Measurements from ENCODE around the gene ATP5PD.

ATP5PD gene

DNA sequence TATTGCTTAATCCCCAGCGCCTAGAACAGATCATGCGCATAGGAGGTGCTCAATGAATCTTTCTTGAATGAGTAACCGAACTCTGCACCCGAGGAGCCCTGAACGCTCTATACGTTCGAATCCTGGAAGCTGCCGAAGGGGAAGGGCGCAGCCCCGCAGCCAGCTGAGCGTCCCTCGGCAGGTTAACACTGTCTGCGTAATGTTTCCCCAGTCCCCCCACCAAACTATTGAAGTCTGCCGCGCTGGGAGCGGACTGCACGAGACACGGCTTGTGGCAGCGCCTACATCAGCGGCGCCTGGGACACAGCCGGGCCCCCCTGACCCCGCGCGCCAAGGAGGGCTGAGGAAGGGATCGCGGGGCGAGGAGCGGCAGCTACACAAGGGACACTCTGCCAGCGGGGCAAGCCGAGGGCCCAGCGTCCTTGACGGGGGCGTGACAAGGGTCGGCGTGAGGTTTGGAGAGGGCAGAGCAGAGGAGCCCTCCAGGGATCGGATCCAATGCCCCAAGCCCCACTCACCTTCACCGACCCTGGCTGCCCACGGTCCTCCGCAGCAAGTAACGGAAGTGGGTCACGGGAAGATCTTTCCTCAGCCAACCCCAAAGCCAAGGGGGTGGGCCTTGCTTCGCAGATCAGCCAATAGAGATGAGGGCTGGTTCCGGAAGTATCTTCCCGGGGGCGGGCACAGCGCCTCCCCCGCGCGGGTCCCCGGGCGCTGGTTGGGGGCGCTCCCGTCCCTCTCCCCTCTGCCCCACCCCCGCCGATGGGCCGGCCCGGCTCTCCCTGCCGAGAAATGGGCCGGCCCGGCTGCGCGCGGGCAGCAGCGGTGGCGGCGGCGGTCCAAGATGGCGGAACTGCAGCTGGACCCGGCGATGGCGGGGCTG is at the start of gene ATP5PD, which contains the start of gene KCTD2:
TSS of gene ATP5PD (minus strand) at position 563 of the 883 bp plus-strand sequence. CDS start 4,319 bp downstream, outside the sequence.
TSS of gene KCTD2 (plus strand) at position 819 of the 883 bp plus-strand sequence. CDS start at position 845, 26 bp downstream.
- Histone ChIP-seq H3K36me3 (replicated peaks) (peaks cover 21% of the 10 kb centered on the region), H3K27me3 (ENCODE audit: low read depth) (no peaks in the 10 kb centered on the region), H3K4me3 (peak within 1 kb of the TSS; percentile 99), H3K9me3 (no peaks in the 10 kb centered on the region), H3K4me1 (peaks cover 21% of the 10 kb centered on the region)
- peak; percentile 92 to 97 for DNase-seq (ENCODE audit: low spot score in 2 of 2)
- in situ Hi-C loops (cut with MboI; ENCODE audit: low sequenced_read_pairs): no loop called here

DNA sequence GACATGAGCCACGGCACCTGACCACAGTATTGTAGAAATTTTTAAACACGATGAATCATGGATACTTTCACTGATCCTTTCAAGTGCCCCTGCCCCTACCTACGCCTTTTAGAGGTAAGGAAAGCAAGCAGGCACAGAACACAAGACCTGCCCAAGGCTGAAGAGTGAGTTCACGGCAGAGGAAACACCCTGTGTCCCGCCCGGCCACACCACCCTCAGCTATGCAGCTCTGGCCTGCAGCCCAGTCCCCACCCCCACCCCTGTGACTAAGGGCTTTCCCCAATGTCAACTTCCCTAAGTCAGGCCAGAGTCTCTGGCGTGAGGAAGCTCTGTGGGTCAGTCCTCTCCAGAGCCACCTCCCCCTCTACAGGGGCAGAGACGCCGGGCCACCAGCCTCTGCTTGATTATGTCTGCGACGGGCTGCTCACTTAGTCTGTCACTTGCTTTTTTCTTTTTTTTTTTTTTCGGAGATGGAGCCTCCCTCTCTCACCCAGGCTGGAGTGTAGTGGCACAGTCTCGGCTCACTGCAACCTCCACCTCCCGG is 49.4 kb upstream of the ATP5PD start:
- DNase-seq (ENCODE audit: low spot score in 2 of 2): peak; percentile 22 to 68
- H3K36me3 ChIP-seq (replicated peaks): peaks cover 2% of the 10 kb centered on the region; the same call in 1 of the 2 replicates
- no peak overlapping the region for H3K4me3 ChIP-seq
- no peaks in the 10 kb centered on the region for H3K9me3 ChIP-seq
- H3K27me3 ChIP-seq (ENCODE audit: low read depth): no peaks in the 10 kb centered on the region
- in situ Hi-C loops (cut with MboI; ENCODE audit: low sequenced_read_pairs): no loop called here
- peaks cover 24% of the 10 kb centered on the region for H3K4me1 ChIP-seq

DNA sequence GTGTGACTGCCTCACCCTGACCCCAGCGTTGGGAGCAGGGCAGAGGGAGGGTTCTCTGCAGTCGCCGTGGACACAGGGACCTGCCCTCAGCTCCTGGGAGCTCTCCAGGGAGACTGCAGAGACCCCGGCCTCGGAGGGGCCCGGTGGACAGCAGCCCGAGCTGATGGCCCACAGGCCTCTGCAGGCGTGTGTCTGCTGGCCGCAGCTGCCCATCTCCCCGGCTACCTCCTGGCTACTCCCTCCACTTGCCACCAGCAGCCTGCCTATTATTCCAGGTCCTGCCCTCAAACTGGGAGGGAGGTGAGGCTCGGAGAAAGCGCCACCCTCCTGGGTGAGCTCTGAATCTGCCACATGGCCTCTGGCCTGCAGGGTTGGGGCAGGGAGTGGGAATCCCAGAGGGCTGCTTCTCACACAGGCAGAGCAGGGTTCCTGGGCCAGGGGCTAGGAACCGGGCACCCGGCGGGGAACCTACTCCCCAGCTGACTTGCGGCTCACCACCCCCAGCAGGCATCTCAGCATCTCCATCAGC is 48.2 kb upstream of the ATP5PD start:
- H3K4me3 ChIP-seq: no peak overlapping the region
- in situ Hi-C loops (cut with MboI; ENCODE audit: low sequenced_read_pairs): no loop called here
- no peaks in the 10 kb centered on the region for H3K27me3 ChIP-seq (ENCODE audit: low read depth)
- H3K36me3 ChIP-seq (replicated peaks): no peaks in the 10 kb centered on the region; the same call in 1 of the 2 replicates
- H3K9me3 ChIP-seq: no peaks in the 10 kb centered on the region
- H3K4me1 ChIP-seq: peaks cover 26% of the 10 kb centered on the region
- no peak for DNase-seq (ENCODE audit: low spot score in 2 of 2)

DNA sequence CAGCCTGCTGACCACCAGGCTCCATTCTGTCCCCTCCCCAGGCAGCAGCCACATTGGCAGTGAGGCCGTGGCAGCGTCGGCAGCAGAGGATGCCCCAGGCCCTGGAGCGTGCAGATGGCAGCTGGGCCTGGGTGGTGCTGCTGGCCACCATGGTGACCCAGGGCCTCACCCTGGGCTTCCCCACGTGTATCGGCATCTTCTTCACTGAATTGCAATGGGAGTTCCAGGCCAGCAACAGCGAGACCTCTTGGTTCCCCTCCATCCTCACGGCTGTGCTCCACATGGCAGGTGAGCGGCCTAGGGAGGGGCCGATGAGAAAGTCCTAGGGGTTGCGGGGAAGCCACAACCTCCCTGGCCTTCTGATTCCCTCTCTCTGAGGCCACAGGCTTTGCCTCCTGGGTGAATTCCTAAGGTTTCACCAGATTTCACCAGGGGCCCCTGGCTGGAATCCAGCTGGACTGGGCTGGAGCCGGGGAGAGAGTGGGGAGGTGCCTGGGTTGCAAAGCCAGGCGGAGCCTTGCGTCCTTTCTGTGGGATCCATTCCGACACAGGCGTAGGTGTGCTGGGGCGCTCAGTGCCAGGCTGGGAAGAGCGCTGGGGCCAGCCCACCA is 46.9 kb upstream of the ATP5PD start:
- peaks cover 30% of the 10 kb centered on the region for H3K4me1 ChIP-seq
- no peak overlapping the region for H3K4me3 ChIP-seq
- no peaks in the 10 kb centered on the region for H3K9me3 ChIP-seq
- H3K36me3 ChIP-seq (replicated peaks): no peaks in the 10 kb centered on the region
- no peak for DNase-seq (ENCODE audit: low spot score in 2 of 2)
- H3K27me3 ChIP-seq (ENCODE audit: low read depth): no peaks in the 10 kb centered on the region
- in situ Hi-C loops (cut with MboI; ENCODE audit: low sequenced_read_pairs): no loop called here

DNA sequence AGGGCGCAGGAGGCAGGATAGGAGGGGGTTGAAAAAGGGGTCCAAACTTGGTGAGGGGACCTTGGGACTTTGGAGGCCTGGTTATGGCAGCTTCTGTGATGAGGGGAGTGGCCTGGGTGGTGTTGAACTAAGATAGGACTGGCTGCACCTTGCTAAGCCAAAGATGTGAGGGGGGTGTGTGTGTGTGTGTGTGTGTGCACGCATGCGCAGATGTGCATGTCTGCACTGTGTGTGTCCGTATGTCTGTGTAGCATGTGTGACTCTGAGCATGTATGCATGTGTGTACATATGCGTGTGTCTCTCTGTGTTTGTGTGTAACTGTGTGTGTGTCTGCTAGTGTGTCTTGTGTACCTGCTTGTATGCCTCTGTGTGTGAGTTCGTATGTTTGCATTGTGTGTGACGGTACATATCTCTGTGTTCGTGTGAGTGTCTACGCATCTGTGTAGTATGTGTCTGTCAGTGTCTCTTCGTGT is 45.1 kb upstream of the ATP5PD start:
- in situ Hi-C loops (cut with MboI; ENCODE audit: low sequenced_read_pairs): no loop called here
- 0 out of 2 replicates have a peak, but pooled peaks cover 2% of the 10 kb centered on the region for H3K36me3 ChIP-seq (replicated peaks)
- H3K4me1 ChIP-seq: peaks cover 43% of the 10 kb centered on the region
- H3K27me3 ChIP-seq (ENCODE audit: low read depth): no peaks in the 10 kb centered on the region
- no peaks in the 10 kb centered on the region for H3K9me3 ChIP-seq
- no peak for DNase-seq (ENCODE audit: low spot score in 2 of 2)
- no peak overlapping the region for H3K4me3 ChIP-seq

DNA sequence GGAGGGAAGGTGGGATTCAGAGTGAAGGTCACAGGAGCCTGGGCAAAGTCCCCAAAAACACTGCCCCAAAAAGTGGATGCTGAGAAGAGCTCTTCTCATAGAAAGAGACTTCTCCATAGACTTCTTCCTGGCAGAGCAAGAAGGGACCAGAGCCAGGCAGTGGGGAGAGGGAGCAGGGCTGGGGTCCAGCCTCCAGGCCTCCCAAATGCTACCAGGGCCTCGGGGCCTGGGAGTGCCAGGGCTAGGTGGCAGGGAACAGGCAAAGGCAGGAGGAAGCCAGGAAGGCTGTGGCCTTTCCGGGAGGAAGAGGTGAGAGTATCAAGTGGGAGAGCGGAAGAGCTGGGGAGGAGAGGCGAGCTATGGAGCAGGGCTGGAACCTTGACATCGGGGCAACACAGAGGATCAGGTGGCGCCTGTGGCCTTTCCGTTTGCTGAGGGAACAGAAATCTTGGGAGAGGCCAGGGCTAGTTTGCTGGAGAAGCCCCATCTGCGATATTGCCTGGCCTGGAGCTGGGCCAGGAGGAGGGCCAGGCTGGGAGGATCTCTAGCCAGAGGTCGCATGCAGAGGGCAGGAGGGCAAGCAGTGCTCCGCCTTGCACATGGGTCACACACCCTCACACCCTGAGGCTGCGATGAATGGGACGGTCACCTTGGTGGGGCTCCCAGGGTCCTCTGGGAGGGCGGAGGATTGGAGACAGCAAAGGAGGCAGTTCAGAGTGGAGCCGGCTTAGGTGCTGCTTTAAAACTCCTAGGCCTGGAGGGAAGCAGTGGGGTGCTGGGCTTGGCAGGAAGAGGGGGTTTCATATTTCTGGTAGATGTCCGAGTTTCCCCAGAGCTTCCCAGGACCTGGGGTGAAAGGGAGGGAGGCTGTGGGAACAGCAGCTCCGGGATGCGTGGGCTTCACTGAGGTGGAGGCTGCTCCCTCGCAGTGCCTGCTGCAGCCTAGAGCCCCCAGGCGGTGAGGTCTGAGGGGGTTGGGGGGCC is 44.4 kb upstream of the ATP5PD start:
- Histone ChIP-seq H3K27me3 (ENCODE audit: low read depth) (no peaks in the 10 kb centered on the region), H3K36me3 (replicated peaks) (0 out of 2 replicates have a peak, but pooled peaks cover 2% of the 10 kb centered on the region), H3K4me3 (0 out of 2 replicates have a peak overlapping the region, but pooled peaks have one; percentile 2), H3K4me1 (peaks cover 41% of the 10 kb centered on the region), H3K9me3 (no peaks in the 10 kb centered on the region)
- in situ Hi-C loops (cut with MboI; ENCODE audit: low sequenced_read_pairs): no loop called here
- no peak for DNase-seq (ENCODE audit: low spot score in 2 of 2)

DNA sequence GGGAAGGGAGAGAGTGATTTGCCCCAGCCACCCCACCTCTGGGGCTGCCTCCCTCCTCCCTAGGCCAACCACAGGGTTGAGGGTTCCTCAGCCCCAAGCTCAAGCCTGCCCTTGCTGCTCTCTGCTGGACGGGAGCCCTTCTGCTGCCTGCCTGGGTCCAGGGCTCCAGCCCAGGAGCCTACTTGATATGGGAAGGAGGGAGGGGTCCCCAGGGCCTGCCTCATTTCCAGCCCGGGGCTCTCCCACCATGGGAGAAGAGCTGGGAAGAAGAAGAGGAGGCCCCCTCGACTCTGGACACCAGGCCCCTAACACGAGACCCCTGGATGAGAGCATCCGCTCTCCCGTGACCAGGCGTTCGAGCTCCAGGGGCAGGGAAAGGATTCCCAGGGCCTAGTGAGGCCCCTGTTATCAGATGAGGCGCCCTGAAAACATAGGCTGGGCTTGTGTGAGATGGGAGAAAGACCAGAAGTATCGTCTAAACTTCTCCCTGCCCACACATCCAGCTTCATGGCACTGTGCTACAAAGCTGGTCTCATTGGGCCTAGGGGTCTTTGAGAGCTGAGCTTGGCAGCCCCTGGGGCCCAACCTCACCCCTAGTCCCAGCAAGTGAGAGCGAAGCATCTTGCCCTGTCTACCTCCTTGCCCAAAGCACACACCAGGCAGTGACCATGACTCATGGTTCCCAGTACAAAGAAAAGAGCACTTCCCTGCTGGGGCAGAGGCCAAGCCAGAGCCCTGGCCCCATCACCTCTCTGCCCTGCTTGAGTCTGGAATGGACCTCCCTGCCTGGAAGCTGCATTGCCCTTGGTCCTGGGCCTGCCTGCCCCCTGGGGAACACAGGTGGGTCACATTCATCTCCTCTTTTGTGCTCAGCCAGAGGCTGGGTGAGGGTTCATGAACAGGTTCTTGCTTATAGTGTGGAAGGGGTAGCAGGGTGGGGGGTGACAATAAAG is 42.0 kb upstream of the ATP5PD start:
- H3K9me3 ChIP-seq: no peaks in the 10 kb centered on the region
- no peak for DNase-seq (ENCODE audit: low spot score in 2 of 2)
- no peaks in the 10 kb centered on the region for H3K27me3 ChIP-seq (ENCODE audit: low read depth)
- peak overlapping the region; percentile 62 for H3K4me3 ChIP-seq
- in situ Hi-C loops (cut with MboI; ENCODE audit: low sequenced_read_pairs): no loop called here
- 0 out of 2 replicates have a peak, but pooled peaks cover 2% of the 10 kb centered on the region for H3K36me3 ChIP-seq (replicated peaks)
- H3K4me1 ChIP-seq: peaks cover 37% of the 10 kb centered on the region

DNA sequence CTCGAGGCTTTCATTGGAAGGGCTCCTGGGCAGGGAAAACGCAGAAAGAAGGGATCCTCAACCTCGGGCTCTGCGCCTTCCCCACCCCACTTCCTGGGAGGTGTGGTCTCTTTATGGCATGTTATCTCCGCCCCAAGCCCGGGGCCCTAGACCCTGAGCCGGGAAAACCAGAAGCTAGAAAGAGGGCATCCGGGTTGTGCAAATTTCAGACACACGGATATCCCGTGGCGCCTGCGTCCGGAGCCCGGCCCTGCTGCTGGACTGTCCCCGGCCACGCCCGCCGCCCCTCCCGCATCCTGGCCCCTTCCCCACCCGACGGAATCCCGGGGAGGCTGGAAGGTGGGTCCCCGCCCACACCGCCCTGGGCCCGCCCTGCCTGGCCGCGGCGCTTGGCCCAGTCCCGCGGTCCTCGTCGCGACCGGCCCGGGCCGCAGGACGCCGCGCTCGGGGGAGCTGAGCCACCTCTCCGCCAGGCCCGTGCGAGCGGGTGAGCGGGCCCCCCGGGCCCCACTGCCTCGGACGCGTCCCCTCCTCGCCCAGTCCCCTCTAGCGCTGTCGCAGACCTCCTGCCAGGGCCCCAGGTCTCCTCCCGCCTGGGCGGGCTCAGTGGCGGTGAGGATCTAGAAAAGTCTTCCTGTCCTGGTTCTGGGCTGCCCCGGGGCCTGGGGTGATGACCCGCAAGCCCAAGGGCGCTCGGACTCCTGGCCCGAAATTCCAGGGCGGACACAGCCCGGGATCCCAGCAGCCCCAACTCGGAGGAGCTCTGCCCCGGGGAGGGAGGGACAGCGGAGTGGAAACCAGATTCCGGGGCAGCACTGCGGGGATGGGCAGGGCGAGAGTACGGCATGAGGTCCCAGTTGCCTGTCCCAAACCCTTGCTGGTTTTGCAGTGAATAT is 41.0 kb upstream of the ATP5PD start, which contains the start of gene SLC16A5:
TSS of gene SLC16A5 (plus strand) at position 397 of the 896 bp plus-strand sequence. CDS start 5,683 bp downstream, outside the sequence.
- H3K4me3 ChIP-seq: peak within 1 kb of the TSS; percentile 62
- in situ Hi-C loops (cut with MboI; ENCODE audit: low sequenced_read_pairs): no loop called here
- peaks cover 32% of the 10 kb centered on the region for H3K4me1 ChIP-seq
- H3K36me3 ChIP-seq (replicated peaks): 0 out of 2 replicates have a peak, but pooled peaks cover 2% of the 10 kb centered on the region
- no peaks in the 10 kb centered on the region for H3K27me3 ChIP-seq (ENCODE audit: low read depth)
- no peaks in the 10 kb centered on the region for H3K9me3 ChIP-seq
- peak; percentile 84 to 95 for DNase-seq (ENCODE audit: low spot score in 2 of 2)

DNA sequence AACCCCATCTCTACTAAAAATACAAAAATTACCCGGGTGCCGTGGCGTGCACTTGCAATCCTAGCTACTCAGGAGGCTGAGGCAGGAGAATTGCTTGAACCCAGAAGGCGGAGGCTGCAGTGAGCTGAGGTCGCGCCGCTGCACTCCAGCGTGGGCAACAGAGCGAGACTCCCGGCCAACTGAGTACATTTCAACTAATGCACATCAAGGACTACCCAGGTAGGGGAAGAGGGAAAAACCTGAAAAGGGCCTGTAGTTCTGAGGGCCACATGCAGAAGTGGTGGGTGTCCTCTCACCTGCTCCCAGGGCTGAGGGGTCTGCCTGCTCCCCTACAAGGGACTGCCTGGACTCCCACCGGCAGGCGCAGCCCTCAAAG is 40.4 kb upstream of the ATP5PD start:
- Histone ChIP-seq H3K36me3 (replicated peaks) (0 out of 2 replicates have a peak, but pooled peaks cover 2% of the 10 kb centered on the region), H3K9me3 (no peaks in the 10 kb centered on the region), H3K27me3 (ENCODE audit: low read depth) (no peaks in the 10 kb centered on the region), H3K4me1 (peaks cover 27% of the 10 kb centered on the region), H3K4me3 (peak overlapping the region; percentile 62)
- in situ Hi-C loops (cut with MboI; ENCODE audit: low sequenced_read_pairs): no loop called here
- no peak for DNase-seq (ENCODE audit: low spot score in 2 of 2)

DNA sequence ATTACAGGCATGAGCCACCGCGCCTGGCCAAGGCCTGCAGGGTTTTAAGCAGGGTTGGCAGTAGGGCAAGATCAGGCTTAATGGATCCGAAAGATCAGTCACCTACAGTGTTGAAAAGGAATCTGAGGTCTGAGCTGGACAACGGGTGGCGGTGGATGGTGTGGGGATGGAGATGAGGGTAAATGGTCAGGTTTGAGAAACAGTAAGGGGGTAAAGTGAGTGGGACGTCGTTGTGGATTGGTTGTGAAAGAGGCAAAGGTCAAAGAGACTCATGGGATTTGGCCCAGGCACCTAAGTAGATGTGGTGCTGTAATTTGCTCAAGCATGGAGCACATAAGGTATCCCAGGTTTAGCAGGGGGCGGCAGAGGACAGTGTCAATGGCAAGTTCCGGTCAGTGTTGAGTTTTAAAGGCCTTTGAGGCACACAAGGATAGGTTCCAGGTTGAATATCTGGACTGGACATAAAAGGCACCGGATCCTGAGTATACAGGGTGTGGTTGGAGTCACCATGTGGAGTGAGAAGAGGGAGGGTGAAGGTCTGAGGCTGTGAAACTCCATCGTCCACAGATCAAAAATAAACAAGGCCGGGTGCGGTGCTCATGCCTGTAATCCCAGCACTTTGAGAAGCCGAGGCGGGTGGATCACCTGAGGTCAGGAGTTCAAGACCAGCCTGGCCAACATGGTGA is 39.9 kb upstream of the ATP5PD start:
- H3K4me3 ChIP-seq: no peak overlapping the region

More for the DNA sequence above, 39.9 kb upstream of the ATP5PD start:
- Histone ChIP-seq H3K27me3 (ENCODE audit: low read depth) (no peaks in the 10 kb centered on the region), H3K4me1 (peaks cover 24% of the 10 kb centered on the region), H3K9me3 (no peaks in the 10 kb centered on the region), H3K36me3 (replicated peaks) (0 out of 2 replicates have a peak, but pooled peaks cover 2% of the 10 kb centered on the region)
- in situ Hi-C loops (cut with MboI; ENCODE audit: low sequenced_read_pairs): no loop called here
- no peak for DNase-seq (ENCODE audit: low spot score in 2 of 2)
